Hematopoietic multipotent progenitor cell treated with erythropoietin and hydrocortisone succinate and interleukin-3 and kit ligand, for 15 days (in vitro differentiated cells): ENCODE measurements around the gene RFX6.

Source experiments
- DNase-seq: peaks from one replicate; pipeline ENCODE4 v3.0.0-alpha.2; 2015; ENCODE audit warnings: low spot score

Gene RFX6

GRCh38 chr6:116895935-116896334 is 18.9 kb downstream of the RFX6 start:
- DNase-seq, result no peak

- DNase-seq, result no peak
Measured at GRCh38 chr6:116902634-116903033, 25.6 kb downstream of the RFX6 start.

- no peak for DNase-seq
Measured at GRCh38 chr6:116922853-116923548, 46.0 kb downstream of the RFX6 start.

DNA sequence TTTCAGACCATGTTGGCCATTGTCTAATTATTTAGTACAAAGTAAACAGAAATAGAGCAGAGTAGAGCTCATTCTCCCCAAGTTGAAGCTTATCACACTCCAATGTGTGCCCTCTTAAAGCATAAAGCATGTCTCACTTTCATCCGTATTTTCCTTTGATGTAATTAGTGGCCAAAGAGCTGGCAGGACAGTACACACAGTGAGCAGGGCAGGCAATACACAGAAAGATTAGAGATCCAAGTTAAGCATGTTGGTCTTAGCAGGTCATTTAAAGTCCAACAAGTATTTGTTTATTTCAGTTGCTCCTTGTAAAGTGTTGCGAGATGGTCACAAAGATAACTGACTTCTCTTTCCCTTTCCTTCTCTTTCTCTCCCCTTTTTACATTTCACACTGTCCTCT is 47.2 kb downstream of the RFX6 start:
- DNase-seq, result no peak

- no peak for DNase-seq
Measured at GRCh38 chr6:116925088-116925794, 48.2 kb downstream of the RFX6 start.

- DNase-seq, result no peak
Measured at GRCh38 chr6:116928677-116929076, 51.6 kb downstream of the RFX6 start.

DNA sequence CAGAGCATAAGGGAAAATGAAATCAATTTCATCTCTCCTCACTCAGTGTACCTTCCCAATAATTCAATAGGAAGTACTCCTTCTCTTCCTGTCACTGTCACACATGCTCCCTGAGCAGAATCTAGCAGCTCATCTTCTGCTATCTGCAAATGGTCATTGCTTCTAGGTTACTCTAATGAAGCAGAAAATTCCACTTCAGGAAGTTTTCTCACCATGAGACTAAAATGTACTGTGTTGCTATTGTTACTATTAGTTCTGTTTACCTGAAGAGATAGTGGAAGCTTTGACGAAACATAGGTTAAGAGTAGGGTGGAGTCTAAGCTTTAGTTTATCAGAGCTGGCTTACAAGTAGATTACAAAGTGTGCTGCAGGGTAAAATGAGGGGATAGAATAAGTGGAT is 52.8 kb downstream of the RFX6 start:
- no peak for DNase-seq

GRCh38 chr6:116931456-116931855 is 54.4 kb downstream of the RFX6 start:
- DNase-seq, result no peak

DNA sequence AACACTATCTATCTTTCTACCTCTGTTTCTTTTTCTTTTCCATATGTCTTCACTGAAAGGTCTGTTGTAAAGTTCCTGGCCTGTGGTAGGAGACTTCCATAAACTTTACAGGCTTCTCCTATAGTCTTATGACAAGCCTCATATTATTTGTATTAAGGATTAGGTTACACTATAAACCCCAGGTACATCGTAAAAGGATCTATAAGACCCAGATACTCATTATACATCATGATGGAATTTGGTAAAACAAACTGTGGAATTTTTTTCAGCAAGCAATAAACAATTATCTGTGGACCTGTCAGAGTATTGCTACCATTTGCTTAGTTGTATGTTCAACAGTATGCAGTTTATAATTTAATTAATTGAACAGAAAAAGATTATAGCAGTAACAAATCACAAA is 55.5 kb downstream of the RFX6 start:
- DNase-seq, result no peak

DNA sequence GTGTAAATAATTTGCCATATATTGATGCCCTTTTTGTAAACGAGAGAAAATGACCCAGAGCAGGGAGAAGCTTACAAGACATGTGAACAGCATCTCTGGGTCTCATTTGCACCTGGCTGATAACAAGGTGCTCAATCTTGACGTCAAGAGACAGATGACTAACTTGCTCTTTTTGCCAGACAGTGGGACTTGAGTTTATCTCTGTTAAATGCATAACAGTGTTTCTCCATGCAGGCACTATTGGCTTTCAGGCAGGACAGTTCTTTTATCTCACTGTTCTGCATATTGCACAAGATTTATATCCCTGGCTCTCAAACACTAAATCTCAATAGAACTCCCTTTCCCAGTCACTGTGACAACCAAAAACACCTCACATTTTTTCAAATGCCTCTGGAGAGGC is 56.4 kb downstream of the RFX6 start:
- DNase-seq, result no peak

DNA sequence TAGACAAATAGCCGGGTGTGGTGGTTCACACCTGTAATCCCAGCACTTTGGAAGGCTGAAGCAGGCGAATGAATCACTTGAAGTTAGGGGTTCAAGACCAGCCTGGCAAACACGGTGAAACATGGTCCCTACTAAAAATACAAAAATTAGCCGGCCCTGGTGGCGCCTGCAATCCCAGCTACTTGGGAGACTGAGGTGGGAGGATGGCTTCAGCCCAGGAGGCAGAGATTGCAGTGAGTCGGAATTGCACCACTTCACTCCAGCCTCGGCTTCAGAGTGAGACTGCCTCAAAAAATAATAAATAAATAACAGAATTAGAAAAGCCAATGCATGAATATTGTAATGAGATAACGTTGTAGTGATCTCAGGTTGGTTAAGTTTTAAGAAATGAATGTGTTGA is 61.3 kb downstream of the RFX6 start:
- DNase-seq, result no peak

DNA sequence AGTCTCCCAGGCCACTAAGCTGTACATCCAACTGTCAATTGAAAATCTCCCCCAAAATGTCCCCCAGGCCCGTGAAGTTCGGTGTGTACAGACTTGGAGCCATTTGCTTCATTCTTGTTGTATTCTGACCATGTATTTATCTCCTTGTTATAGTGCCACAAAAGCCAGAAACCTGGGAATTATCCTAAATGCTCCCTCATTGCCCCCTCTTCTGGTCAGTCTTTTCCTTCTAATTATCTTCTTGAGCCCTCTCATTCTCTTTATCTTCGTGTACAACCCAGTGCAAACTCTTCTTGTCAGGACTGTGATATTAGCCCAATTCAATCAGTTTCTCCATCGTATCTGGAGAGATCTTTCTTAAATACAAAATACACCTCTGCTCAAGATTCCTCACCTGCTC is 64.7 kb downstream of the RFX6 start:
- DNase-seq, result no peak

DNA sequence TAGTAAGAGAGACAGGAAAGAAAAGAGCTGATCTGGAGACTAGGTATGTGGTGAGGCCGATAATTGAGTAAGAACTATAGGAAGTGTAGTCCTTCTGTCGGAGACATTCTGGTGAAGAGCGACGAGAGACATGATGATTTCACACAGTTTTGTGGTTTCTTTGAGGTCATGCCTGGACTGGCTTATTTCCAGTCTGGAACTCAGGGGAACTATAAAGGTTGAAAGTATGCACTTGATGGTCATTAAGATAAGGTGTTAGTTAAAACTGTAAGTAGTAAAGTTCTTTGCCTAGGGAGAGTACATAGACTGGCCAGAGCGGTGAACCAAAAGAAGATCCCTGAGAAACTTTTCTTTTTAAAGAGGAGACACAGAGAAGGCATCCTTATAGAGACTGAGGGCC is 68.8 kb downstream of the RFX6 start:
- no peak for DNase-seq

DNA sequence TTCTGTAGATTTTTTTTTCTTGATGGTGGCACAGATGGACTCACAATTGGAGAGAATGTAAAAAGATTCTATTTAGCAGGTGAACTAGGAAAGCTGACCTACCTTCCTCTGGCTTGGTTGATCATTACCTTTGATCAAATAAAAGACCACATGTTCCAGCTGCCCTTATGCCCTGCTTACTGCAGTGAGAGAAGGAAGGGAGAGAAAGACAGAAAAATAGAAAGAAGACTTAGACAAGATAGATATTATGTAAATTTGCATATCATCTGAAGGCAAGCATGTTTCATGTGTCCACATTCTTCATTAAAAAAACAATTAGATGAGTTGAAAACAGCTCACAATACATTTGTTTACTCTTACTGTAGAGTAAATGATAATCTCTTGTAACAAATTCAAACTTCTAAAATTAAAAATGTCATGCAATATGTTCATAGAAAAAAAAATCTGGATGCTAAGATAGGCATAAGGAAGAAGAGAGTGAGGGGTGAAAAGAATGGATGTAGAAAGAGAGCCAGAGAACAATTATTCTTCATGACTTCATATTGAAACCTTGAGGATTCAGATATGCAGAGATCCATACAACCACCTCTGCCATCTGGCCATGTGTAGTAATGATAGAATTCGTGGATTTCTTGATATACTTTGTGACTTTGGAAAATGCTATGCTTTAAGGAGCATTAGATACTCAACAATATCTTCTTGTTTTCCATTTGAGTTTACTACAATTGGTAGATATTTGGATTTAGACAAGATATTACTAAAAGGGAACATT is 71.7 kb downstream of the RFX6 start:
- DNase-seq, result no peak

DNA sequence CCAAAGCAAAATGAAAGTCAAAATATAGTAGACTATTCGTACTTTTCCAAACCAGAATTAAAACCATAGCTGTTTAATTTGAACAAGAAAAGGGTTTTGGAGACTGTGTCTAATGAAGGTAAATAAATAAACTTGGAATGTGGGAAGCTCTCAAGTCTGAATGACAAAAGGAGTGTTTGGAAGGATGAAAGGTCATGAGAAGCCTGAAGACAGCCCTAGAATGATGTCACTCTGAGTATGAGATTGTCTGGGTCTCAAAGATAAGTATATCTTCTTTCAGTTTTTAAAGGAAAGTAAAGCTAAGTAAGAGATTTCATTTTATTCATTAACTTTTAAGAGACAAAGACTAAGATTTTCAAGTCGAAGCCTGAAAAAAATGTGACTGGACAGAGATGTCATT is 72.9 kb downstream of the RFX6 start:
- DNase-seq, result no peak

- DNase-seq, result no peak
Measured at GRCh38 chr6:116954335-116954734, 77.3 kb downstream of the RFX6 start.

GRCh38 chr6:116954938-116955337 is 77.9 kb downstream of the RFX6 start:
- no peak for DNase-seq

GRCh38 chr6:116955773-116956172 is 78.7 kb downstream of the RFX6 start:
- DNase-seq, result no peak

GRCh38 chr6:116963972-116964371 is 86.9 kb downstream of the RFX6 start:
- DNase-seq, result no peak

DNA sequence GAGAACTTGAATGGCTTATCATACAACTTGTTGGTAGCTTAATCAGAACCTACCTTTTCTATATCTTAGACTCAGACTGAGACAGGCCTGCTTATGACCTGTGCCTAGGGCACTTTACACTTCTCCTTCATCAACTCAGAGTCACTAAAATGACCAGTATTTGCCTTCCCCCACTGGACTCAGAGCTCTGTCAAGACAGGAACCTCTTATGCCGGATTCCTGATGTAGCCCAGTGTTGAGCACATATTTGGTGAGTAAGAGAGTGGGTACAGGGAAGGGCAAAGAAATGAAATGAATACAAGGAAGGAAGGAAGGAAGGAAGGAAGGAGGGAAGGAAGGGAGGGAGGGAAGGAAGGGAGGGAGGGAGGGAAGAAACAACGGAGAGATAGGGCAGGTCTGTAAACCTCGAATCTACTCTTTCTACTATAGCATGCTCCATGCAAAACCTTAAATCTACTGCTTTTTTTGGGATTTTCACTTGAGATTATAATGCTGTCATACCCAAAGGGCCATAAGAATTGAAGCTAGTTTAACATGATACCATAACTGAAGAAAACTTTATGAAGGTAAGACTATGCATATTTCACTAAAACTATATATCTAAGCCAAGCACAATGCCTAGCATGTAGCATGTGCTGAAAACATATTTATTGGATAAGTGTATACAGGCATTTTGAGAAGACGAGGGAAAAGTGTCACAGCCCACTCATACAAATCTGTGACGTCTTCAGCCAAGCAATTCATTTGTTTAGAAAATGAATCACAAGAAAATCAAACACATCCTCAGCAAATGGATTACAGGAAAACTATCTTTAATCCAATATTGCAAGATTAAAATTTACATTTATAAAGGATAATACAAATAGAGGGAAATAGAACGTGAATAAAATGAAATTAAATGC is 89.9 kb downstream of the RFX6 start:
- no peak for DNase-seq

DNA sequence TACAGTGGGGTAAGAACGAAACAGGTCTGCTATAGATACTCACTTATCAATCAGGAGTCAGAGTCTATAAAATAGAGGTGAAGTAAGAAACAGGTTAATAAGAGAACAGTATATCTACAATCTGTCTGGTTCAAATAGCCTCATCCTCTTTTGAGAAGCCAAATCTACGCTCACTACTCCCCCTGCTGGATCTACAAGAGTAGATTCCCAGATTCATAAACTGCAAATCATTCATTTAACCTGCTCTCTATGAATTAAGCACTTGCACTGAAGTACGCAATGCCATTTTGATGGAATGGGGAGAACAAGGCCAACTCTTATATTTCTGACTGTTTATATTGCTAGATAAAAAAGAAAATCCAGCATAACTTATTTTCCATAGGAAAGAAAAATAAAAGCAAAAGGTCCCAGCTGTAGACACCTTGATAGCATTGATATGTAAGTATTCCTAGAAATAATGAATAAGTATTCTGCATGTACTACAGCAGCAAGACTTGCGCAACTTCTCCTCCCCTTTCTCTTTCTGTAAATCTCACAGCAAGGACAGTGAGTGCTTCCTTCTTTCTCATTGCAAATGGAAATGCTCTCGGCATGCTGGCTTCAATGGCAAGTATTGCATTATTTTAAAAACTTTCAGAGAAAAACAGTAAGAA is 92.3 kb downstream of the RFX6 start:
- peak; percentile 9 for DNase-seq

- DNase-seq, result peak; percentile 9
Measured at GRCh38 chr6:116971959-116972358, 94.9 kb downstream of the RFX6 start.
